Mesodermal cell (in vitro differentiated cells): ENCODE data around the gene KLF9.
"Not testable (repeated sequence)": the region's sequence is repeated elsewhere in the genome, so short reads cannot be mapped to it uniquely, and the experiment has no call there.

ENCODE experiments used
- H3K27ac ChIP-seq: 2 replicates; pipeline ENCODE4 v1.7.0; 2013; ENCODE audit warnings: mild to moderate bottlenecking, low read depth, low read length, moderate library complexity; ENCODE audit not compliant: severe bottlenecking
- H3K36me3 ChIP-seq: 2 replicates; pipeline ENCODE4 v1.7.1; 2013; ENCODE audit warnings: mild to moderate bottlenecking, low read length, moderate library complexity; ENCODE audit not compliant: control insufficient read depth, insufficient read depth
- H3K4me1 ChIP-seq: one replicate; pipeline ENCODE4 v1.7.1; 2013; ENCODE audit warnings: mild to moderate bottlenecking, low read length; ENCODE audit not compliant: insufficient read depth, control insufficient read depth, poor library complexity, severe bottlenecking
- H3K4me3 ChIP-seq: 2 replicates; pipeline ENCODE4 v1.7.0; 2013; ENCODE audit warnings: low read length, control low read depth, mild to moderate bottlenecking; ENCODE audit not compliant: insufficient read depth, poor library complexity, severe bottlenecking; ENCODE audit errors: extremely low read depth
- H3K9me3 ChIP-seq: 2 replicates; pipeline ENCODE4 v1.7.1; 2013; ENCODE audit warnings: mild to moderate bottlenecking, low read length, moderate library complexity; ENCODE audit not compliant: control insufficient read depth
- WGBS, 2 experiments: methylation state at CpG; one replicate each; pipeline ENCODE4 v1.1.5; 2013; ENCODE audit warnings: missing lambda C conversion rate in 2 of 2; ENCODE audit not compliant: insufficient coverage in 2 of 2; 5-methylcytosine and 5-hydroxymethylcytosine counted together

KLF9 gene

DNA sequence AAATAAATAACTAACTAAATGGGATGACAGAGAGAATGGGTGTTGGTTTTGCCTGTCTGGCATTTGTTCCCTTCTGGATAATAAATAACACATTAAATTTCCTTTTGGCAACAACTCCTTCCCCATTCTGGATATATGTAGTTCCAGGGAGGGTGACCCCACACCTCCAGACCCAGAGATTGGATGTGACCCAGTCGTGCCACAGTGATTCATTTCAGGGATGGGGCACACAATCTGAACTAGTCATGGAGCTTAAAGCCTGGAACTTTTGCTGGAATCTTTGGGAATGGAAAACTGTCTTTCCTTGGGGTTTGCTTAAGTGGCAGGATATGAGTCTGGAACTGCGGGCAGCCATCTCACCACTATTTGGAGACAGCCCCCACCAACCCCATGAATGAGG is 11.3 kb downstream of the KLF9 start:
- WGBS, 2 experiments: 83 to 94% methylated on average over 1 to 2 of the region's 2 CpGs

DNA sequence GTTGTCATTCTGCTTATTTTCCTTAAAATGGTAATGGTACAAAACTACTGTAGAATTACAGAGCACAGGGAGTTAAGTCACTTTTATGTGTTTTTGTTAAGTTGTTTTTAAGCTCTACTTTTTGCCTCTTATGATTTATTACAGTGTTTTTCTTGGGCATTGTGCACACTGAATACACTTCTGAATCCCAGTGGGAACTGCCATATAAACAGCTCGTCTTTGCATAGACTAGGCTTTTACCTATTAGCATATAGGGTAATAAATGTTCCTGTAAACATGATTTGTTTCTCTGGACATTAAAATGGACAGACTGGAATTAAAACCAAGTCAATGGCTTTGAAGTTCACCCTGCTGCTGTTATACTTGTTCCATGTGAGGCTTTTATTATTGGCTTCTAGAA is 12.2 kb downstream of the KLF9 start:
- WGBS, 2 experiments: 80% methylated on average over 1 of the region's 1 CpG; no CpG with 5 or more reads in 1 of the 2 experiments
- H3K27ac ChIP-seq: no peak overlapping the region

More for the DNA sequence above, 11.3 kb downstream of the KLF9 start:
- Histone ChIP-seq H3K36me3 (no peaks in the 10 kb centered on the region), H3K4me3 (no peak overlapping the region), H3K4me1 (no peaks in the 10 kb centered on the region), H3K27ac (no peak overlapping the region), H3K9me3 (no peaks in the 10 kb centered on the region)

DNA sequence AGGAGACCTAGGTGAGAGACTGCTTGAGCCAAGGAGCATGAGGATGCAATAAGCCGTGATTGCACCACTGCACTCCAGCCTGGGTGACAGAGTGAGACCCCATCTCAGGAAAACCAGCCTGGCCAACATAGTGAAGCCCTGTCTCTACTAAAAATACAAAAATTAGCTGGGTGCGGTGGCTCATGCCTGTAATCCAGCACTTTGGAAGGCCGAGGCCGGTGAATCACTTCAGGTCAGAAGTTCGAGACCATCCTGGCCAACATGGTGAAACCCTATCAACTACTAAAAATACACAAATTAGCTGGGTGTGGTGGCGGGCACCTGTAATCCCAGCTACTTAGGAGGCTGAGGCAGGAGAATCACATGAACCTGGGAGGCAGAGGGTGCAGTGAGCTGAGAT is 13.2 kb downstream of the KLF9 start:
- not testable (repeated sequence) for H3K4me1 ChIP-seq, H3K36me3 ChIP-seq, H3K9me3 ChIP-seq, H3K4me3 ChIP-seq, H3K27ac ChIP-seq
- WGBS, 2 experiments: 98 to 100% methylated on average over 2 to 5 of the region's 6 CpGs

More for the DNA sequence above, 12.2 kb downstream of the KLF9 start:
- no peaks in the 10 kb centered on the region for H3K9me3 ChIP-seq
- H3K36me3 ChIP-seq: no peaks in the 10 kb centered on the region
- H3K4me1 ChIP-seq: no peaks in the 10 kb centered on the region
- no peak overlapping the region for H3K4me3 ChIP-seq

DNA sequence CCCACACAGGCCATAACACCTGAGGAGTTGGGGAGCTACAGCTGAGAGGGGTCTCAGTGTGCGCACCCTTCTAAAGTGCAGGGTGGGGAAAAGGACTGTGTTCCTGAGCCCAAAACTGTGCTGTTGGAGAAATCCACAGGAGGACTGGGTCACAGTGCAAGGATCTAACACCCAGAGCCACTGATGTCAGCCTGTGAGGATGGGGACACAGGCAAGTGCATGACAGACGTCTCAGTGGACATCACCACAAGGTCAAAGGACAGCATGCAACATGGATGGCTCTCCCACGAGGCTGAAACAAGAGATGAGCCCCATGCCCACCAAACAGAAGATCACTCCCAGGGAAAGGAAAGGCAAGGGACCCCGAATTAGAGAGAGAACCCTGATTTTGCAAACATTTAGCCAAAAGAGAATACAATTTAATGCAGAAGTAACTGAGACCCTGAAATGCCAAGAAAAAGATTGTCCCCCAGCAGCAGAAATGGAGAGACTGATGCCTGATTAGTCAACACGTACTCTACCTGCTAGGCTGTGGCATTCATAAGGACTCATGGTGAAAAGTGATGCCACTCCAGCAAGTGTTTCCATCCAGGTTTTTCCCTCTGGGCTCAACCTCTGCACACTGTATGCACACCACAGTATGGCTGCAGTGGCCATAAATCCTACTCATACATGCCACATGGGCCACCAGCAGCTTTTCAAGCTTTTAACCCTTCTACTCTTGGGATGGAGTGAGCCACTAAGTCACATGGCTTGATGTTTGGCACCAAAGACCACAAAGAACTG is 14.2 kb downstream of the KLF9 start:
- Histone ChIP-seq H3K4me3 (no peak overlapping the region), H3K9me3 (no peaks in the 10 kb centered on the region), H3K27ac (no peak overlapping the region), H3K4me1 (no peaks in the 10 kb centered on the region), H3K36me3 (no peaks in the 10 kb centered on the region)
- 88% methylated on average over 4 to 5 of the region's 5 CpGs for WGBS, 2 experiments

DNA sequence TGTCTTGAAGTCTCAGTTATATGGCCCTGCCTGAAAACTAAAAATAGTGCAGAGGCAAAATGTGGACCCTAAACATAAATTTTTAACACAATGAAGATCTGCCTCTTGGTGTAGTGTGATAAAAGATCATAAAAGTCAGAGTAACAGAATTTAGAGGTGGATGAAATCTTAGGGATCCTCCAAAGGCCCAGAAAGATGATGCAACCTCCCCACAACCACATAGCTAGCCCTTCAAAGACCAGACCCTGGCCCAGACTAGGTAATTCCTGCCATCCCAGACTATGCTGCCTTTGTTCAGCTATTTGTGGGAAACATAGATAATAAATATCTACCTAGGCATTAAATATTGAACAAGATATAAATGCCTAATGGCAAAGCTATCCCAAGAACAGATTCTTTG is 15.3 kb downstream of the KLF9 start:
- Histone ChIP-seq H3K36me3 (no peaks in the 10 kb centered on the region), H3K4me1 (no peaks in the 10 kb centered on the region), H3K9me3 (no peaks in the 10 kb centered on the region), H3K4me3 (no peak overlapping the region), H3K27ac (no peak overlapping the region)

DNA sequence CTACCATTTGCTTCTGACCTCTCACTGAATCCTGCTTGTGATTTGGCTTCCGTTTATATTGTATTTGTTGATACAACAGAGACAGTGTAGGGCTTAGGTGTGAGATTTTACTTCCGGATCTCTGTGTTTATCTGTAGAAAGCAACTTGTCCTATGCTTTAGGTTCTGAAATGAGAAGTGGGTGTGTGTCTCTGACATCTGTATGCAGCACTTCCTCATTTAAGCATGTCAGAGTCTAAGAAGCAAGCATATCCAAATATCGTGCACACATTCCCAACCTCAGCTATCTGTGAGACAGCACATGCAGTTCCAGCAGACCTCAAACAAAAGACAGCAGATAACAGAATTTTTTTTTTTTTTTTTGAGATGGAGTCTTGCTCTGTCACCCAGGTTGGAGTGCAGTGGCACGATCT is 16.3 kb downstream of the KLF9 start:
- no peak overlapping the region for H3K27ac ChIP-seq
- no peaks in the 10 kb centered on the region for H3K36me3 ChIP-seq
- WGBS, 2 experiments: 90 to 100% methylated on average over 2 to 3 of the region's 4 CpGs
- no peak overlapping the region for H3K4me3 ChIP-seq
- H3K4me1 ChIP-seq: no peaks in the 10 kb centered on the region
- no peaks in the 10 kb centered on the region for H3K9me3 ChIP-seq

DNA sequence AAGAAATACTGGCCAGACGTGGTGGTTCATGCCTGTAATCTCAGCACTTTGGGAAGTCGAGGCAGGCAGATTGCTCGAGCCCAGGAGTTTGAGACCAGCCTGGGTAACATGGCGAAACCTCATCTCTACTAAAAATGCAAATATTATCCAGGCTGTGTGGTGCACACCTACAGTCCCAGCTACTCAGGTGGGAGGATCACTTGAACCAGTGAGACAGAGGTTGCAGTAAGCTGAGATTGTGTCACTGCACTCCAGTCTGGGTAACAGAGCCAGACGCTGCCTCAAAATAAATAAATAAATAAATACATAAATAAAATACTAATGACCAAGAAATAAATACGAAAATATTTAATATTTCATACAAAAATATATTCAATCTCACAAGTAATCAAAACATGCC is 18.8 kb downstream of the KLF9 start:
- 78 to 89% methylated on average over 3 to 4 of the region's 6 CpGs for WGBS, 2 experiments
- no peak overlapping the region for H3K4me3 ChIP-seq
- no peaks in the 10 kb centered on the region for H3K36me3 ChIP-seq
- H3K4me1 ChIP-seq: peaks cover 2% of the 10 kb centered on the region
- H3K9me3 ChIP-seq: no peaks in the 10 kb centered on the region
- no peak overlapping the region for H3K27ac ChIP-seq

DNA sequence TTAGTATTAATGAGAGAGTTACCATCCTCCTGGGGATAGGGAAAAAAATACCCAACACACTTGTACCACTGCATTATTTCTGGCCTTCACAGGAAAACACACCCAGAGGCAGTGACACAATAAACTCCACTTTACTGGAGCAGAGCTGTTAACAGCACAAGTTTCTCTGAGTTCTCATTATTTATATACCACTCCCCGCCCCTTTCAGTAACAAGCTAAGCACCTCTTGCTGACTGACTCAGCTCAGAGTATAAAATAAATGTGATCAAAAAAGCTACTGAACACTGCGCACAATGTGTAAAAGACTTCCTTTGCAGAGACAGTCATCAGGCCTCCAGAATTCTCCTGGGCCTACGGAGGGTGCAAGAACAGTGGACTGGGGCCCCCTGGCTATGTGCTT is 21.6 kb downstream of the KLF9 start:
- Histone ChIP-seq H3K4me3 (no peak overlapping the region), H3K36me3 (no peaks in the 10 kb centered on the region), H3K27ac (no peak overlapping the region), H3K4me1 (peaks cover 7% of the 10 kb centered on the region), H3K9me3 (no peaks in the 10 kb centered on the region)
- WGBS, 2 experiments: 91 to 94% methylated on average over 2 of the region's 3 CpGs

DNA sequence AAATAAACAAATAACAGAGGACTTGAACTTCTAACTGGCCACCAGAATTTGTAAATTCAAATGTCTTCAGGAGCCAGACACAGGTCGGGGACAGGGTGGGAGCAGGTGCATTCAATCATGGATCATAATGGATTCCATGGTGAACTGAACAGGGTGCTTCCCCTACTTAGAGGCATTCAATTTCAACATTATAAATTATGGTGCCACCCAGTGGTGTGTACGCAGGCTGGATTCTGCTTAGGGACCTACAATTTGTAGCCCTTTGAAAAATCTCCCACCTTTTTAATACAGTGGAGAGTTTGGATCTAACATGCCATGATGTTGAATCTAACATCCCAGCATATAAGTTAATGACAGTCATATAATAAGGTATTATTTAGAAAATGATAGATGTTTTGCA is 22.3 kb downstream of the KLF9 start:
- Histone ChIP-seq H3K27ac (no peak overlapping the region), H3K4me3 (no peak overlapping the region), H3K9me3 (no peaks in the 10 kb centered on the region), H3K4me1 (peaks cover 7% of the 10 kb centered on the region), H3K36me3 (no peaks in the 10 kb centered on the region)
- 83 to 88% methylated on average over 1 of the region's 2 CpGs for WGBS, 2 experiments

DNA sequence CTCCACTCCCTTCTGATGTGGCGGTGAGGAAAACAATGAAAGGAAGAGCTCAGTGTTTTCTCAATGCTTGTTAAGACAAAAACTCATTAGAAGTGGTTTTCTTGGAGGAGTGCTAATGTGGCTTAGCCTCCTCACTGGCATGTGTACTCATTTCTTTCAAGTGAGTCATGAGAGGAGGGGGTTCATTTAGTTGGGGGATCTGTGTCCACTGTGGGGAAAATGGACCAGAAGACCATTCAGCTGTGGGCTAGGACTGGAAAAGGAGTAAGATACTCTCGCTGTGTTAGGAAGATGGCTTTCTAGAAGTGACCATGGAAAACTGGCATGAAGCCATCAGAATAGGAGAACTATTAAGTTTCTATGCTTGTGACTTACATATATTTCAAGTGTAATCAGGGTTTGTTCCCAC is 23.5 kb downstream of the KLF9 start:
- Histone ChIP-seq H3K36me3 (no peaks in the 10 kb centered on the region), H3K9me3 (no peaks in the 10 kb centered on the region), H3K4me3 (no peak overlapping the region), H3K4me1 (peaks cover 7% of the 10 kb centered on the region), H3K27ac (no peak overlapping the region)
- WGBS, 2 experiments: 86 to 94% methylated on average over 1 to 2 of the region's 2 CpGs

DNA sequence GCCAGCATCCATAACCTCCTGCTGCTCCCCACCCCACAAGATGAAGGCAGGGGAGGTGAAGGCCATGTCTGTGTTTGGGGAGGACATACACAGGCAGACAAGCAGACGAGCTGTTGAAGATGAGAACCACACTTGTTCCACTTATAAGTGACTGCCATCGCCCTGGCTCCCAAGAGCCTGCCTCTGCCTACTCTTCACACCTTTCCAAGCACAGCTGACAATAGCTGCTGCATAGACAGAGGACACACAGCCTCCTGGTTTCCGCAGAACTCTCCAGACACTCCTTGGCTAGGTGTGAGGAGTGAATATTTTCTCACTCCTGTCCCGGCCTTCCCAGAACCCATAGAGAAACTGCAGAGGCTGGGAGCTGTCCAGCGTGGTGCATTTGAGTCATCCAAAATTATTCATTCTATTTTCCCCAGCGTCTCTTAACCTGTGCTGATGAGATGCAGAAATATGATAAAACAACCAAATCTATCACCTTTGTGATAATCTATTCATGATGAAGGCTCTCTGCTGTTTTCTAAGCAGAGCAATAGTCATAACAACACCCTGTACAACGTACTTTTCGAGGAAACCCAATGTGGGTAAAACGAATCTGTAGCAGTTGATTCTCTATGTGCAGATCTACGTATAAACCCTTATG is 24.7 kb downstream of the KLF9 start:
- 90 to 92% methylated on average over 6 to 7 of the region's 10 CpGs for WGBS, 2 experiments
- no peak overlapping the region for H3K4me3 ChIP-seq
- H3K4me1 ChIP-seq: peaks cover 7% of the 10 kb centered on the region
- H3K9me3 ChIP-seq: no peaks in the 10 kb centered on the region
- no peaks in the 10 kb centered on the region for H3K36me3 ChIP-seq
- H3K27ac ChIP-seq: no peak overlapping the region
